Stimulated activated CD8-positive, alpha-beta memory T cell treated with anti-CD3 and anti-CD28 coated beads, Interleukin-7, amount 100 ng/mL, for 4 hours (primary cell): Measurements from ENCODE around the gene ZFYVE9.
"Not testable (repeated sequence)": the region's sequence is repeated elsewhere in the genome, so short reads cannot be mapped to it uniquely, and the experiment has no call there.

Experiments used
- DNase-seq, 2 donors: peaks; one replicate each; pipeline ENCODE4 v3.0.0-alpha.2; 2020; ENCODE audit warnings: low read depth in 2 of 2

The ZFYVE9 gene

DNA sequence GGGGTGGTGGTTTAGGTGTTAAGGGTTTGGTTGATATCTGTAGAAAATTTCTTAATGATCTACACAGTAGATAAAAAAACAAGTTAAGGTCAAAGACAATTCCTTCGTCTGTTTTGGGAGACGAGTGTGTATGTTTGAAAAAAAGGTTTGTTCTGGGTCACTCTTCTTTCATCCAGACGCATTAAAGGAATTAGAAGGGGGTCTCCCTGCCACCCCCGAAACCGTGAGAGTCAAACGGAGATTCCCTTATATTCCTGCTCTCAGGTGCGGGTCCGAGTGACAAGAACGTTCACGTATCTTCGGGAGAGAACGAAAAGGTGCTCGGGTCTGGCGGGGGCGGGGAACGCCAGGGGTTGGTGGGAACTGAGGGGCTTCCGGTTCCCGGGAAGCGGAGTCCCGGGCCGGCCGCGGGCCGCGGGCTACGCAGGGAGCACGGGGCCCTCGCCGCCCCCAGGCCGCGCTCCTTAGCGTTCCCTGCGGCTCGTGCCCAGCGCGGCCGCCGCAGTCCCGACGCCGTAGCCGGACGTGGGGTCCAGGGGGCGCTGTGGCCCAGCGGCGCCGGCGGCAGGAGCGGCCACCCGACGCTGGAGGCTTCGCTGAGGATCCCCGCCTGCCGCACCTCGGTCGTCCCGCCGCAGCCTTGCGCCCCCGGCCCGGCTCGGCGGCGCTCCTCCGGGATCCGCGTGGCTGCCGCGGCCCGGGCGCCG lies at the start of gene ZFYVE9:
TSS of gene ZFYVE9 (plus strand) at position 577 of the 707 bp plus-strand sequence. CDS start 91,118 bp downstream, outside the sequence.
- DNase-seq: peak in 1 of 2 donors; percentile 65

- not testable (repeated sequence) for DNase-seq
Observed at GRCh38 chr1:52094300-52094699, 47.6 kb upstream of the ZFYVE9 start.

GRCh38 chr1:52096216-52096615 lies 45.7 kb upstream of the ZFYVE9 start:
- no peak for DNase-seq

DNA sequence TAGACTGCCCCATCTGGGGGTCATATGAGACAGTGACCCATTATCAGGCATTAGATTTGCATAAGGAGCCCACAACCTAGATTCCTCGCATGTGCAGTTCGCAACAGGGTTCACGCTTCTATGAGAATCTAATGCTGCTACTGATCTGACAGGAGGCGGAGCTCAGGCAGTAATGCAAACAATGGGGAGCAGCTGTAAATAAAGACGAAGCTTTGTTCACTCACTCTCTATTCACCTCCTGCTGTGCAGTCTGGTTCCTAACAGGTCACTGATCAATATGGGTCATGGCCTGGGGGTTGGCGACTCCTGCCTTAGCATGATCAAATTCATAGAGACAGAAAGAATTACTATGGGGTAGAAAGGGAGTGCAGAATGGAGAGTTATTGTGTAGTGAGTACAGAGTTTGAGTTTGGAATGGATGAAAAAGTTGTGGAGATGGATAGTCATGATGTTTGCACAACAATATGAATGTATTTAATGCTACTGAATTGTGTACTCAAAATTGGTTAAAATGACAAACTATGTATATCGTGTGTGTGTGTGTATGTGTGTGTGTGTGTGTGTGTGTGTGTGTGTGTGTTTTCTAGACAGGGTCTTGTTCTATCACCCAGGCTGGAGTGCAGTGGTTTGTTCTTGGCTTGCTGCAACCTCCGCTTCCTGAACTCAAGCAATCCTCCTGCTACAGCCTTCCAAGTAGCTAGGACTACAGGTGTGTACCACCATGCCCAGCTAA lies 43.6 kb upstream of the ZFYVE9 start:
- no peak for DNase-seq

- no peak for DNase-seq
Observed at GRCh38 chr1:52102336-52103013, 39.4 kb upstream of the ZFYVE9 start.

- DNase-seq: no peak
Observed at GRCh38 chr1:52111492-52111891, 30.4 kb upstream of the ZFYVE9 start.

DNA sequence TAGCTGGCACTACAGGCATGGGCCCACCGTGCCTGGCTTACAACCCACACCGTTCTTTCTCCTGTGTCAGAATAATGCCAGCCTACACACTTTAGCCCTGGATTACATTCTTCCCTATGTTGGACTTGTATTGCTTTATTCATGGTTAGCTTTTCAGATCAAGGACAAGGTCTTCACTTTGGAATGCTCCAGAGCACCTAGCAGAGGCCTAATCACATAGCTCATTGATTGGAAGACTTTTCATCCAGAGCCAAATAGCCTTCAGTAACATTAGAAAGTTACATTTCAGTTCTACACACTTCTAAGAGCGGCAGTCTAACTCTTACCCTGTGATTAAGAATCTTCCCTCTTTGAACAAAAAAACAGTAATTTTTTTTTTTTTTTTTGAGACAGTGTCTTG lies 29.4 kb upstream of the ZFYVE9 start:
- DNase-seq: no peak

DNA sequence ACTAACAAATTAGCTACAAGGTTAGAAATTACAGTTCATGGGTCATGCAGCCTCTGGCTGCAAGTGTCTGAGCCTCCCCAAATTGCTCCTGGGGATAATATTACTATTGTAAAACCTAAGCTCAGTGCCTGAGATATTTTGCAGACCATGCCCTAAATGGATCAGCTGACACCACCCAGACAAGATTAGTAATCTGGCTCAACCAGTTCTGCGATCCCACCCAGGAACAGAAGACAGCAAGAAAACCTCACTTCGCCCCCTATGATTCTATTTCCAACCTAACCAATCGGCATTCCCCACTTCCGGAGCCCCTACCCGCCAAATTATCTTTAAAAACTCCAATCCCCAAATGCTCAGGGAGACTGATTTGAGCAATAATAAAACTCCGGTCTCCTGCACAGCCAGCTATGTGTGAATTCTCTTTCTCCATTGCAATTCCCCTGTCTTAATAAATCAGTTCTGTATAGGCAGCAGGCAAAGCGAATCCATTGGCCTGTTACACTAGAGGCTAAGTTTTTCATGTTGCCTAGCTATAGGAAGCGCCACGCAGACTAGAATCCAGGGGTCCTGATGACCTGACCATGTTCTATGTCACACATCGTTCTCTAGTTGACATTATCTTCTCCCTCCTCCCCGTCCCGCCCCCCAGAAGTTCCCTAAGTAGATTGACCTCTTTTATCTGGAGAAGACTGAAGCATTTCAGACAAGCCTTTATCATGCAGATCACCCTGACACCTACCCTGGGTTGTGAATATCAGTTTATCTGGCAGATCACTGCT lies 22.4 kb upstream of the ZFYVE9 start:
- DNase-seq: no peak

DNA sequence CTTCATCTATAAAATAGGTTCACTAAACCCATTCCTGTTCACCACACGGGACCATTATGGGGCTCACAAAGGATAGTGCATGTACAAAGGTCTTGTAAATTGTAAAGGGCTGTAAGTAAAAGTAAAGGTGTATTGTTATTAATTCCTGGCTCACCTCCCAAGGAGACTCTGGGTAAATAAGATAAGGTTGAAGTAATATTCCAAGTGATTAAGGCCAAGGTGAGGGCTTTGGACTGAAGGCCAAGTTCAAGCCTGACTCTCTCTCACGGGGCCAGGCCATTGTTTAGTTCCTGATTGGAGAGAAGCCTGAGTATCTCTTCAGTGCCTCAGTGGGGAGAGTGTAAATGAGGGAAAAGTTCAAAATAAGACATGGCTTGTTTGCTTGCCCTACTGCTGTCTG lies 19.5 kb upstream of the ZFYVE9 start:
- DNase-seq: no peak

DNA sequence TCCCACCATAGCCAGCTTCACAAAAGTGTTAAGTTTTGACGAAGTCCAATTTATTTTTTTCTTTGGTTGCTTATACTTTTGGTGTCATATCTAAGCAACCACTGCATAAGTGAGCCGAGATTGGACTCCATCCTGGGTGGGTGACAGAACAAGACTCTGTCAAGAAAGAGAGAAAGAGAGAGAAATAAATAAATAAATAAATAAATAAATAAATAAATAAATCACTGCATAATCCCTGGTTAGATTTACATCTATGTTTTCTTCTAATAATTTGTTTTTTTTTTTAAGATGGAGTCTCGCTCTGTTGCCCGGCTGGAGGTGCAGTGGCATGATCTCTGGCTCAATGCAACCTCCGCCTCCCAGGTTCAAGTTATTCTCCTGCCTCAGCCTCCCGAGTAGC lies 18.3 kb upstream of the ZFYVE9 start:
- DNase-seq: no peak

DNA sequence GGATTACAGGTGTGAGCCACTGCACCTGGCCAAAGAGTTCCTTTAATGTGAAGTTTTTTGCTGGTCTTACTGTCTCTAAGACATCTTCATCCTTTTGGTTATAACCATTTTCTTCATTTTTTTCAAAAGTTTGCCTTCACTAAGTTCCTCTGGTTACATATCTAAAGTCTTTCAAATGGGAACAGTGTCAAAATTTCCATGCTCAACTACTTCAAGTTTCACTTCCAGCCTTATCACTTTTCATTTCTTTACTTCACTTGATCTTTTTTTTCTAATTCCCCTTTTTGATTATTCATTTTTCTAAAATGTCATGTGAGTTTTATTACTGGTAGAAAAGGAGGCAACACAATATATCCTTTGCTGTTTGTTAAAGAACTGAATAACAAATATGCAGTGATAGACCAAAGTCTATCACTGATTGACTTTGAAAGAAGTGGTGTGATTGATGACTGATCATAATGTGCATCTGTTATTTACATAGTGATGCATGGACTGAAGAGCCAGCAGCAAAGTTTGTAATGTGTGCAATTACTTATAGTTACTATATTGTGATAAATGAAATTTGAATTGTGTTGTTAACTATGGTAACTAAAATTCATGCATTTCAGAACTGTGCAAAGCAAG lies 16.0 kb upstream of the ZFYVE9 start:
- DNase-seq: no peak

DNA sequence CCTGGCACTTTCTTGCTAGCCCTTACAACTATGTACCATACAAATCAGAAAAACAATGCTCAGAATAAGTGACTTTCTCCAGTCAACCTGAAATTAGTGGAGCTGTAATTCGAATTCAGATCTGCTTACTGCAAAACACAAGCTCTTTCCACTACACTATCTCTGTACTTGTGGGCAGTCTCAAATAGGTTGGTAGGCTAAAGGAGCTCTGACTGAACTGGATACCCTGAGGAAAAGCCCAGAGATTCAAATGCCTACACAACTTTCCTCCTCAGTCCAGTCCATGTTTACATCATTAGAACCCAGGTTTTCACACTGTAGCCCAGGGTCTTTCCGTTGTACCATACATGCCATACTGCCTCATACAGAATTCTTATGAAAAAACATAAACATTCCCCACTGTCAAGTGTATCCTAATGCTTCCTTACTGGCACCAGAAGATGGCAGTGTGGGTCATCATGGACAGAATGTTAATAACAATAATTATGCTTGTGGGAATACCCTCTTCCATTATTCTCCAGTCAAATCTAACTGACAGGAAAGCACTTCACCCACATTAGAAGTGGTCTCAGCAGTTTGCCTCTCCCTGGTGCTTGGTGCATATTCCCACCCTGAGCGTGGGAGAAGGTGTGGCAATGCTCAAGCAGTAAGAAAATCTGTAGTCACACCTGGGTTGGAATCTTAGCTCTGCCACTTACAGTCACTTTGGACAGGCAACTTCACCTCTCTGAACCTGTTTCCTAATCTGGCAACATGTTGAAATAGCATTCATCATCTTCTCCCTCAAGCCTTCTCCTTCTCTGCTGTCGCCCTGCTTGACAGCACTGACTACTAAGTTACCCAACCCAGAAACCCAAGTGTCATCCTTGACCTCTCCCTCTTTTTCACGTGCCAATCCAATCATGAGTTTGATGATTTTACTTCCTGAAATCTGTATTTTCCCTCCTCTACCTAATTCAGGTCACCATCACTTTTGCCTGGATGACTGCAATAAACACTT lies 14.4 kb upstream of the ZFYVE9 start:
- DNase-seq: no peak

DNA sequence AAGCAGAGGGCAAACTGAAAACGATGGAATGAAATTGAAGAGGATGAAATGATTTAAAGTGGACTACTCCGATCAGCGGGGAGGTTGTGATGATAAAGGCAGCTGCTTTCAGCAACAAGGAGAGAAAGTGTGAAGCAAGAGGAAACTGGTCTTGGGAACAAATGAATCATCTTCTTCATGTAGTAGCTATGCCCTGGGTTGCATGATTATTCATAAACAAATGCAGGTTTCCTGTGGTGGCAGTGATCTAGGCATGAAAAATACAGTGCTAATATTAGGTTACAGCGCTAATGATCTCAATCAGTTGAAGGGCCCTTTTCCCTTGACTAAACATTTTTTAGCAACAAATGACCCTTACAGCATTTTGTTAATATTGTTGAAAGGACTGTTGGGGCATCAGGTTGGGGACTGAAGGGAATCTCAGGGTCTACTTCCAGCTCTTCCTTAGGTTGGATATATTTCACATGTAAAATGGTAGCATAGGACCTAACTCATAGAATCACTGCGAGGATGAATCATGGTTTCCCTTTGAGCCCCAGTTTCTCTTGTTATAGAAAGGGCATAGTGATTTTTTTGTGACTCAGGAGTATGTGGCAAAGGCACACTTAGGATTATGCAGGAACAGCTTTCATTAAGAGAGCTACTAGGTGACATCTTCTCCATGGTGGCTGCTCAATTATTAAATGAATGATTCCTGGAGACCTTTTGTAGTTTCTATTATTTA lies 1.9 kb upstream of the ZFYVE9 start:
- DNase-seq: peak in 1 of 2 donors; percentile 1

GRCh38 chr1:52140633-52141512 lies 1.0 kb upstream of the ZFYVE9 start:
- no peak for DNase-seq

GRCh38 chr1:52142220-52143183 lies 613 bp downstream of the ZFYVE9 start:
- DNase-seq: peak in 1 of 2 donors; percentile 25

DNA sequence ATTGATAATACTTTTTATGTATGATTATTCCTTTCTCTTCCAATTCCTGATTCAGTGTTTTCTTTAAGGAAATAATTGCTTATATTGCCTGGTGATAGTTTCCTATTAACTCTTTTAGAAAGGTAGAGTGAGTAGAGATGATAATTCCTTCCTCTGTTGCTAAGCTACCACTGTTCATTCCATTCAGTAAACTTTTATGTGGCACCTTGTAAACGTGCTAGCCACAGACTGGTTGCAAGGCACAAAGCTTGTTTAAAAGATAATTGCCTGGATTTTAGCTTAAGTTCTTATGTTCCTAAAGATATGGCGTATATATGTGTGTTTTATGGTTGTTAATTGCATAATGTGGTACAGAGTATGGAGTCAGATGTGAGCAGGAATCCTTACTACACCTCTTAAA lies 3.2 kb downstream of the ZFYVE9 start:
- DNase-seq: no peak

GRCh38 chr1:52150445-52150844 lies 8.6 kb downstream of the ZFYVE9 start:
- not testable (repeated sequence) for DNase-seq
